Measurements from ENCODE around the gene SLC6A19.

SLC6A19 gene

DNA sequence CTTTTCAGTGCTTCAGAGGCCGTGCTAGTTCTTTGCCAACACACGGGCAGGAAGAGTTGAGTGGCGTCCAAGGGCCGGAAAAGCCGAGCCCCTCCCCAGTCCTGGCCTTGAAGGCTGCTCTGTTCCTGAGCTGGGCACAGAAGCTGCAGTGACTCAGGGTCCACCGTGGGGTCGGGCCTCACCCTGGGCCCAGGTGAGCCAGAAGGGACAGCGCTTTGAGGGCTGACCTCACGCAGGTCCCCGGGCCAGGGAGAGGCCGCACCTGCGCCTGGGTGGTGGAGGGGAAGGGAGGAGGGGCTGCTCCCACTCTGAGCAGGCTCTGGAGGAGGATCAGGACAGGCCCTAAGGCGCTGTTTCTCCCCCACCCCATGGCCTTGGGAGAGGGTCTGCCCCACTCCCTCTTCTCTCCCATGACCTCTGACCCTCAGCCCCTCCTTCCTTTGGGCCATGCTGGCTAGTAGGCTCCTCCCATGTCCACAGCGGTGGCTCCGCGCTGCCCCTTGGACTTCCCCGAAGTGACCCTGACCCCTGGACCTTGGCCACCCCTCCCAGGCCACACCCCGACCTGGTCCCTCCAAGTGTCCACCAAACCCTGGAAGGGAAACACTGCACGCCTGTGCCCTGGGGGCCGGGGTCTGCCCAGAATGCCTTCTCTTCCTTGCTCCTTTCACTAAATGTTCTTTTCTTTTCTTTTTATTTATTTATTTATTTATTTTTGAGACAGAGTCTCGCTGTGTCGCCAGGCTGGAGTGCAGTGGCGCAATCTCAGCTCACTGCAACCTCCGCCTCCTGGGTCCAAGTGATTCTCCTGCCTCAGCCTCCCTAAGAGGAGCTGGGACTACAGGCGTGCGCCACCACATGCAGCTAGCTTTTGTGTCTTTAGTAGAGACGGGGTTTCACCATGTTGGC lies 19.7 kb upstream of the SLC6A19 start:
- no peak for DNase-seq

- no peak for DNase-seq
Observed at GRCh38 chr5:1182360-1182632, 19.1 kb upstream of the SLC6A19 start.

- no peak for DNase-seq
Observed at GRCh38 chr5:1182633-1183423, 18.6 kb upstream of the SLC6A19 start.

DNA sequence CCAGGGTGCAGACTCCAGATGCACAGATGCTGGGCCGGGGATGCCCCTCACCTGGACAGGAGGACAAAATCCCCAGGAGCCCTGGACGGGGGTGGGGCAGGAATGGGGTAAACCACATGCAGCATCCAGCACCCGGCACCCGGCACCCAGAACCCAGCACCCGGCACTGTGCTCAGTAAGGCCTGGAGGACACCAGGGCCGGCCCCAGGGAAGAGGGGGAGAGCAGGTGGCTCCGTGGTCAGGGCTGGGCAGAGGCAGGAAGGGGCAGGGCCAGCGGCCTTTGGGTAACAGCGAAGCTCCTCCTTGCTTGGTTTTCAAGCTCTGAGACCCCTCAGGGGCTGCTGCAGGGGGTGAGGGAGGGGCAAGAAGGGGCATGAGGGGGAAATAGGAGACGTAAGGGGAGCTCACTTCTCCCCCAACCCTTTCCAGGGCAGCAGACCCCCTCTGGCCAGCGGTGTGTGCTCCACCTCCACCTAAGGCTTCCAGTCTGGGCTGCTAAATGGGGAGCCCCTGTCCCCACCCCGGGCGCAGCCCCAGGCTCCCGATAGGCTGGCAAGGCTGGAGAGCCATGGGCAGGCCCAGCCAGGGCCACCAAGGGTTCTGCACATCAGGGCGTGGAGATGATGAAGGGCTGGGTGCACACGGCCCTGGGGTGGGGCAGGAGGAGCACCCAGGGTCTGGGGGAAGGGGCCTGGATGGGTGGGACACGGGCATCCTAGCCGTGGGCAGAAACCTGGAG lies 17.8 kb upstream of the SLC6A19 start:
- no peak for DNase-seq

GRCh38 chr5:1184163-1184470 lies 17.3 kb upstream of the SLC6A19 start:
- no peak for DNase-seq

DNA sequence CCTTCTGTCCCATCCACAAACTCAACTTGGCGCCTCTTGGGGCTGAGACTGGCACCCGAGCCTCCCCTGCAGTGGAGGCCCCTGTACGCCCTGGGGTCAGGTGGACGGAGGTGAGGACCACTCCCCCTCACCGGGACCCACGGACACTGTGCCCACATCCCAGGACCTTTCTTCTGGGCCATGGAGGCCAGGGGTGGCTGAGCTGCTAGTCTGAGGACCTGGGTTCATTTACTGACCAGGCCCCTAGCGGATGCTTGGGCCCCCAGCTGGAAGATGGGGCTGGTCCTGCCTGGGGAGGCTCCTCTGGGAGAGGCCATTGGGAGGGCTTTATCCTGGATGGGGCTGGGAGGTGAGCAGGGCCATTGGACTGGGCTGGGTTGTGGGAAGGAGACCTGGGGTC lies 16.9 kb upstream of the SLC6A19 start:
- no peak for DNase-seq

DNA sequence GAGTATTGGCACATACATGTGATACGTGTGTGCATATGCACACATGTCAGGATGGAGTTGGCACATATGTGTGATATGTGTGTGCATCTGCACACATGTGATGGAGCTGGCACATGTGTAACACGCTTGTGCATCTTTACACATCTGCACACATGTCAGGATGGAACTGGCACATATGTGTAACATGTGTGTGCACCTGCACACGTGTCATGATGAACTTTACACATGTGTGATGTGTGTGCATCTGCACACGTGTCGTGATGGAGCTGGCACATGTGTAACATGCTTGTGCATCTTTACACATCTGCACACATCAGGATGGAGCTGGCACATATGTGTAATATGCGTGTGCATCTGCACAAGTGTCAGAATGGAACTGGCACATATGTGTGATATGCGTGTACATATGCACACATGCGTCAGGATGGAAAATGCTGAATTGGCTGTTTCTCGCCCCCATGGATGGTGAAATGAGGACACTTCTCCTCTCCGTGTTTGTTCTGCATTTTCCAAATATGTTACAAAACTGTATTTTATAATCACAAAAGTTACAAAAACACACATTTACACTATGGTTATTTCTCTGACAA lies 16.3 kb upstream of the SLC6A19 start:
- no peak for DNase-seq

DNA sequence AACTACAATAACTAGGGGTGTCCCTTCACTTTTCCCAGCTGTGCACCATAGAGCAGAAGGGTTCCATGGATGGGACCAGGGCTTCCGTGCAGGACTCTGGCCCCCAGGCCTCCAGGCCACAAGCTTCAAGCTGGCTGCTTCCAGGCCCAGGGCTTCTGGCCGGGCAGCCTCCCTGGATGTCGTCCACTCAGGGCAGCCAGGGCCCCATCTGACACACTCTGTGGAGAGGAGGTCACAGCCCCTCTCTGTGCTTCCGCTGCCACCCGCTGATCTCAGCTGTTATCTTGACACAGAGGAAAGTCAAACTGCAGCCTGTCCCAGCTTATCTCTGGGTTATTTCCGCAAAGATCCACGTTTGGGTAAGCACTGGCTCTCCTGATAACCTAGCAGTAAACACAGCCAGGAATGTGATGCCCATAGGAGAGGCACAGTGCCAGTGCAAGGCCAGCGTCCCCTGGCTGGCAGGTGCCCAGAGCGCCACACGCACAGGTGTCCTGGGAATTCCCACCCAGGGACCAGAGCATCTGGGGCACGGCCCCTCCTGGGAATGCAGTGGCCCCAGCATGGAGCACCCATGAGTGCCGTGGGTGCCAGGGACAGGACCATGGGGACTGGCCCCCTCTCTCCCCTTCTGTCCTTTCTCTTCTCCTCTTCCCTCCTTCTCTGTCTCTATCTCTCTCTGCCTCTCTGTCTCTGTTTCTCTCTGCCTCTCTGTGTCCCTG lies 15.6 kb upstream of the SLC6A19 start:
- DNase-seq, result no peak

GRCh38 chr5:1186351-1187233 lies 14.8 kb upstream of the SLC6A19 start:
- no peak for DNase-seq

GRCh38 chr5:1187234-1187949 lies 14.0 kb upstream of the SLC6A19 start:
- no peak for DNase-seq

DNA sequence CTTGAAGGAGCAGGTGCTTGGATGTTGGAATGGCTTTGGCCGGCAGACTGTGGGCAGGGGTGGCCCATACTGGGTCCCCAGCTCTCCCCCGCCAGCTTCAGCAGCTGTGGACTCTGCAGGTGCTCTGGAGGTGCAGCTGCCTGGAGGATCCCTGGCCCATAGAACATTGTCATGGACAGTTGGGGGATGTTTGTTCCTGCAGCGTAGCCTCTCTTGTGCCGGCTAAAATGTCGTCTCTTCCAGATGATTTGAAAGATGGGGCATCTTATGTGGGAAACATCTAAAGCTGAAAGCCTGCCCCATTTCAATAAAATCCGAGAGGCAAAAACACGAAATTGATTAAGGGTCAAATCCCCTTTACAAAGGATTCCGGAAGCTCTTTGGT lies 13.5 kb upstream of the SLC6A19 start:
- DNase-seq, result no peak

DNA sequence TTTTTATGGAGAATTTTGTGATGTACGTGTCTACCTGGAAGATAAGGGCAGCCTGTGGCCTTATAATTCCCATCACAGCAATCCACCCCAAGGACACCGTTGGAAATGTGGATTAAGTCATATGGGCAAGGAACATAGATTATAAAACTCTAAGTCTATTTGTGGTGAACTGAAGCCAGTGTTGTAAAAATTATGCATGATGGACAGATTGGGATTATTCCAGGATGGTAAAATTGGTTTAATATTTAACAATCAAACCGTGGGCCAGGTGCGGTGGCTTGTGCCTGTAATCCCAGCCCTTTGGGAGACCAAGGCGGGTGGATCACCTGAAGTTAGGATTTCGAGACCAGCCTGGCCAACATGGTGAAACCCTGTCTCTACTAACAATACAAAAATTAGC lies 12.9 kb upstream of the SLC6A19 start:
- DNase-seq, result no peak

DNA sequence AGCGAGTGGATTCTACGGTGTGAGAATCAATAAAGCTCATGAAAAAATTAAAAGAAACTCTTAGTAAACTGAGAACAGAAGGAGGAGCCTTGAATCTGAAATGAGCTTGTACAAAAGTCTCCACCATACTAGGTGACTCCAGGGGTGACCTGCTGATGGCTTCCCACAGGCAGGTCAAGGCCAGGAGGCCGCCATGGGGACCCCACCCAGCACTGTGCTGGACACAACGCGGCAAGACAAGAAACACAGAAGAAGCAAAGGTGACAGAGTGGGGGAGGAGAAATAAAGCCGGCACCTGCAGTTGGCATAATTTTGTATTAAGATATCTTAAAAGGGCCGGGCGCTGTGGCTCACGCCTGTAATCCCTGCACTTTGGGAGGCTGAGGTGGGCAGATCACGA lies 12.1 kb upstream of the SLC6A19 start:
- no peak for DNase-seq

- DNase-seq, result no peak
Observed at GRCh38 chr5:1190278-1190677, 11.1 kb upstream of the SLC6A19 start.

GRCh38 chr5:1190837-1191239 lies 10.6 kb upstream of the SLC6A19 start:
- DNase-seq, result no peak

- no peak for DNase-seq
Observed at GRCh38 chr5:1192971-1193590, 8.3 kb upstream of the SLC6A19 start.

- no peak for DNase-seq
Observed at GRCh38 chr5:1193591-1193985, 7.8 kb upstream of the SLC6A19 start.

DNA sequence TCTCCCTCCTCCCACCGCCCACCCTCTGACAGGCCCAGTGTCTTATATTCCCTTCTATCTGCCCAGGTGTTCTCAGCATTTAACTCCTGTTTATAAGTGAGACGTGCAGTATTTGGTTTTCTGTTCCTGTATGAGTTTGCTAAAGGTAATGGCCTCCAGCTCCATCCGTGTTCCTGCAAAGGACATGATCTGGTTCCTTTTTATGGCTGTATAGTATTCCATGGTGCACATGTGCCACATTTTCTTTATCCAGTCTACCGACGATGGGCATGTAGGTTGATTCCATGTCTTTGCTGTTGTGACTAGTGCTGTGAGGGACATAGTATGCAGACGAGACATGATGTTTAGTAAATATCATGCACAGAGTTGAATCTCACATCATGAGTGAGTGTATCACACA lies 7.0 kb upstream of the SLC6A19 start:
- no peak for DNase-seq

DNA sequence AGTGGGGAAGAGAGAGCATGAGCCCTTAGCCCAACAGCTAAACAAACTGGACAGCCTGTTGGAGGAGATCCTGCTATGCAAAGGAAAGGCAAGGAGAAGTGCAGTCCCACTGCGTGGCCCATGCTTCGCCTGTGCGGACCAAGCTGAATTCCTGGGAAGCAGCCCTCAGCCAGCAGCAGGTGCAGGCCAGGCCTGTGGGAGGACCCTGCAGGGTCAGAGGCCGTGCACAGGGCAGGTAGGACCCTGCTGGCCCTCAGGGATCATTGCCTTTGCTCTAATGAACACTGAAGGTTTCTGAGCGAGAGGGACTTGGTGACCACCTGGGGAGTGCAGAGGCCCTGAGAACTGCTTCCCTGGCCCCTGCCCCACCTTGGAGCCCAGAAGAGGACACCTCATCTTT lies 6.0 kb upstream of the SLC6A19 start:
- no peak for DNase-seq

- no peak for DNase-seq
Observed at GRCh38 chr5:1195916-1196315, 5.5 kb upstream of the SLC6A19 start.

DNA sequence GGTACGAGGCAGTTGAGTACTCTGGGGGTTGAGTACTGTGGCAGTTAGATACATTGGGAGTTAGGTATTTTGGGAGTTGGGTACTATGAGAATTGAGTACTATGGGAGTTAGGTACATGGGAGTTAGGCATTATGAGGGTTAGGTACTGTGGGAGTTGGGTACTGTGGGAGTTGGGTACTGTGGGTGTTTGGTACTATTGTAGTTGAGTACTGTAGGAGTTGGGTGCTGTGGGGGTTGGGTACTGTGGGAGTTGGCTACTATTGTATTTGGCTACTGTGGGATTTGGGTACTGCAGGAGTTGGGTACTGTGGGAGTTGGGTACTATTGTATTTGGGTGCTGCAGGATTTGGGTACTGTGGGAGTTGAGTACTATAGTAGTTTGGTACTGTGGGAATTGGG lies 4.8 kb upstream of the SLC6A19 start:
- DNase-seq, result no peak

All from activated naive CD4-positive, alpha-beta T cell (primary cell).